GM06990 (cell line): Measurements from ENCODE around the gene DNAJC25.

Experiments
- DNase-seq: peaks from one replicate; pipeline ENCODE4 v3.0.0-alpha.2; 2011; ENCODE audit not compliant: insufficient read length; ENCODE audit errors: extremely low read depth
- H3K27me3 ChIP-seq: replicated peaks from 2 replicates; pipeline ENCODE4 v1.6.0; 2011; ENCODE audit warnings: low read length; ENCODE audit not compliant: control insufficient read depth, insufficient read depth
- H3K36me3 ChIP-seq: 2 replicates; pipeline ENCODE4 v1.5.1; 2011; ENCODE audit warnings: low read length; ENCODE audit not compliant: control insufficient read depth, insufficient read depth
- H3K4me3 ChIP-seq: replicated peaks from 2 replicates; pipeline ENCODE4 v1.5.1; 2011; ENCODE audit warnings: low read depth, mild to moderate bottlenecking, control low read depth, low read length
- TF ChIP-seq, protein P1 (sequence below): IDR thresholded peaks from 2 replicates; pipeline ENCODE4 v1.5.1; 2011; ENCODE audit warnings: low read length, control low read depth, mild to moderate bottlenecking, inconsistent platforms; ENCODE audit not compliant: insufficient read depth, poor library complexity, severe bottlenecking

The DNAJC25 gene

DNA sequence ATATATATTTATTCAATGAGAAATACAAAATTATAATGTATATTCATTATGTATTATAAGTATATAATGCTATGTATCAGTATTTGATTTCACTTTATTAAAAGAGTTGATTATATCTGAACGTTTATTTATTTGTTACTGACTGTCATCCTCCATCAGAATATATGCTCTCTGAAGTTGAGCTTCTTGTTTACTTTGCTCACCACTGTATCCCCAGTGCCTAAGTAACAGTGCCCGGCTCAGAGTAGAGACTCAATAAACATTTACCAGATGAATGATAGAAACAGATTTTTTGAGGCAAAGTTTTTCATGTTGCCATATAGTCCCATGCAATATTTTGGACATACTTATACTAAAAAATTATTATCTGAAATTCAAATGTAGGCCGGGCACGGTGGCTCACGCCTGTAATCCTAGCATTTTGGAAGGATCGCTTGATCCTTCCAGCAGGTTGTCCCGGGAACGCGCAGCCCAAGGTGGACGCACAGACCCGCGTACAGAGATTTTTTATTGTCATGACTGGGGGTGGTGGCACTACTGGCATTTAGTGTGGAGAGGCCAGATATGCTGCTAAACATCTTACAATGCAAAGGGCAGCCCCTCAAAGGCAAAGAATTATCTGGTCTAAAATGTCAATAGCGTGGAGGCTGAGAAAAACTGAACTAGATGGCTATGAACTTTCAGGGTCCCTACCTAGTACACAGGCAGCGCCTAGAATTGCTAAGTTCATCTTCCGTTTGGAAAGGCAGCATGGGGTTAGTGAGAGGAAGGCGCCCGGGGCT, 761 bp upstream of the DNAJC25 start:
- TF ChIP-seq, protein P1, sequence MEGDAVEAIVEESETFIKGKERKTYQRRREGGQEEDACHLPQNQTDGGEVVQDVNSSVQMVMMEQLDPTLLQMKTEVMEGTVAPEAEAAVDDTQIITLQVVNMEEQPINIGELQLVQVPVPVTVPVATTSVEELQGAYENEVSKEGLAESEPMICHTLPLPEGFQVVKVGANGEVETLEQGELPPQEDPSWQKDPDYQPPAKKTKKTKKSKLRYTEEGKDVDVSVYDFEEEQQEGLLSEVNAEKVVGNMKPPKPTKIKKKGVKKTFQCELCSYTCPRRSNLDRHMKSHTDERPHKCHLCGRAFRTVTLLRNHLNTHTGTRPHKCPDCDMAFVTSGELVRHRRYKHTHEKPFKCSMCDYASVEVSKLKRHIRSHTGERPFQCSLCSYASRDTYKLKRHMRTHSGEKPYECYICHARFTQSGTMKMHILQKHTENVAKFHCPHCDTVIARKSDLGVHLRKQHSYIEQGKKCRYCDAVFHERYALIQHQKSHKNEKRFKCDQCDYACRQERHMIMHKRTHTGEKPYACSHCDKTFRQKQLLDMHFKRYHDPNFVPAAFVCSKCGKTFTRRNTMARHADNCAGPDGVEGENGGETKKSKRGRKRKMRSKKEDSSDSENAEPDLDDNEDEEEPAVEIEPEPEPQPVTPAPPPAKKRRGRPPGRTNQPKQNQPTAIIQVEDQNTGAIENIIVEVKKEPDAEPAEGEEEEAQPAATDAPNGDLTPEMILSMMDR: no peak
- DNase-seq: no peak
- Histone ChIP-seq H3K4me3 (peak overlapping the region; percentile 90), H3K27me3 (no peaks in the 10 kb centered on the region), H3K36me3 (no peaks in the 10 kb centered on the region; the same call in 1 of the 2 replicates)

DNA sequence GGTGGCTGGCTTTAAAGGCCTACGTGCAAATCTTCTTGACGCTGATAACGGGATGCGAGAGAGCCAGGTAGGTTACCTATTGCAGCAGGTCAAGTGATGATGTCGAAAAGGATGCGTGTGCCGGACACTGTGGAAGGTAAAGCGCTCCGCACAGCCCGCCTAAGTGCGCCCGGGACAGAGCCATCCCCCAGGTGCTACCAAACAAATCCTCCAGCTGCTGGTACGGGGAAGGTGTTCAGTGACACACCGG, 245 bp upstream of the DNAJC25 start:
- Histone ChIP-seq H3K36me3 (no peaks in the 10 kb centered on the region; the same call in 1 of the 2 replicates), H3K4me3 (peak overlapping the region; percentile 90), H3K27me3 (no peaks in the 10 kb centered on the region)
- TF ChIP-seq, protein P1: no peak
- DNase-seq: no peak

DNA sequence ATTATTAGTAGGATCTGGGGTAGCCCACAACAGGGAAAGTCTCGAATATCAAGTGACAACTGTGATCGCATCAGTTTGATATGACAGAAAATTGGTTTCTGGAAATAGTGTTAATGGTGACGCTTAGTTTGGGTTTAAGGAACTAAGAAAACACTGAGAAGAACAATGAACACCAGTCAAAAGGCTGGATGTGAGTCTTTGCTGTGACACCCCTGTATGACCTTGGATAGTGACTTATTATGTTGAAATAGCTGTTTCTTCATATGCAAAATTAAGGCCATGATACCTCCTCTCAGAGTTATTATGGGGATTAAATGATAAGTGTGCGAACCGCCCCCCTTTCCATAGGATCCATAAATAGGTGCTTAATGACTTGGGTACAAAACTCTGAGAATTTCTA, 926 bp downstream of the DNAJC25 start:
- TF ChIP-seq, protein P1: no peak
- DNase-seq: no peak
- no peaks in the 10 kb centered on the region for H3K27me3 ChIP-seq

DNA sequence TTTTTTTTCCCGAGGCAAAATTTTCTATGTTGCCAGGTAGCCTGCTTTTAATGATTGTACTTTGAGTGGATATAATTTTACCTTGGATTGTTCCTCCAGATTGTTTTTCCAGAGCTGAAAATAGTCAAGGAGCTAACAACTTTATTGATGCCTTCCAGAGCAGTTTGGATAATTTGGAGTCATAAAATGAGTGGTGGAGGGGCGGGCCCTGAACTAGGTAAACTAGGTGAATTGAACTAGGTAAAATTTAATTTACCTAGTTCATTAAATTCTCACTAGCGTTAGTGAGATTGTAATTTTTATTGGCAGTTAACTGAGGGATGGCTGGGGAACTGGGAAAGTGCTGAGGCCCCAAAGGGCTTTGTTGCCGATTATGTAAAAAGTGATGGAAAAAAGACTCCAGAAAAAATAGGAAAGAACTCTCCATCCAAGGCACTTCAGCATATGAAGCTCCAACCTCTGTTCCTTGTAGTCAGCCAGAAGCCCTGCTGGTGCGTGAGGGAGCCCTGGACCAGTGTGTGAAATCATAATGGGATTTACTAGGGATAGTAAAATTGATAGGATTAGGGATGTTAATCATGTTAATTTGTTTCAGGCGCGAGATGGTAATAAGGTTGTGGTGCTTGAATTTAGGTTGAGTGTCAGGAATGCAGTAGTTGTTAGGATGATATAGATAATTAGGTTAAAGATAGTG, 1.7 kb downstream of the DNAJC25 start:
- Histone ChIP-seq H3K36me3 (no peaks in the 10 kb centered on the region; the same call in 1 of the 2 replicates), H3K27me3 (no peaks in the 10 kb centered on the region), H3K4me3 (peak overlapping the region; percentile 90)
- TF ChIP-seq, protein P1: no peak
- no peak for DNase-seq

More for the DNA sequence above, 926 bp downstream of the DNAJC25 start:
- Histone ChIP-seq H3K36me3 (no peaks in the 10 kb centered on the region; the same call in 1 of the 2 replicates), H3K4me3 (peak overlapping the region; percentile 90)

DNA sequence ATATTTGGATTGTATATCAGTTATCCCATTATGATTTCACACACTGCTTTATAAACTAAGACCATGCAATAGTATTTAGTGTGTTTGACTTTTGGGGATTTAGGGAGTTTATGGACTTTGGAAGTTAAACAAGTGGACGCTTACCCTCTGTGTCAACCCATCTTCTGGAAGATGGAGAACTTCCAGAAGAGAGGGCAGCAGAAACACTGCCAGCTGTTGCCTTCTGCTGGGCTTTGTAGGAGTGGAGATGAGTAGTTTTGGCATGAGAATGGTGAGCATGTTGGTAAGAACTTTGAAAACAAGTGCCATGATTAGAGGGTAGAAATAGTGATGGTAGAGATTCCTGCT, 2.2 kb downstream of the DNAJC25 start:
- DNase-seq: no peak
- Histone ChIP-seq H3K27me3 (no peaks in the 10 kb centered on the region), H3K36me3 (no peaks in the 10 kb centered on the region; the same call in 1 of the 2 replicates), H3K4me3 (no peak overlapping the region)
- TF ChIP-seq, protein P1: no peak
